Subcutaneous adipose tissue (tissue), 4 donors: ENCODE data around the gene RPL41. TPM values are rescaled to one million over a fixed set of nuclear protein-coding genes. Genes with fewer than 3 reads are reported as not detected.

Experiments
- total RNA-seq, 4 donors: library from RNA; depleted of rRNA; stranded (reverse); fragments of >200 nt; gene quantifications; one replicate each; pipeline ENCODE4 v1.1.0, GENCODE V29; 2016
- TF ChIP-seq, protein P1 (sequence below): fragments of 450-650 bp; IDR thresholded peaks from one replicate; pipeline ENCODE4 v1.5.1; 2016; ENCODE audit warnings: low read depth, mild to moderate bottlenecking, control low read depth, antibody characterized with exemption, moderate library complexity

Gene RPL41
- 1,000 to 10,000 TPM; 2,735 to 3,575 (median 3,131) TPM for total RNA-seq

DNA sequence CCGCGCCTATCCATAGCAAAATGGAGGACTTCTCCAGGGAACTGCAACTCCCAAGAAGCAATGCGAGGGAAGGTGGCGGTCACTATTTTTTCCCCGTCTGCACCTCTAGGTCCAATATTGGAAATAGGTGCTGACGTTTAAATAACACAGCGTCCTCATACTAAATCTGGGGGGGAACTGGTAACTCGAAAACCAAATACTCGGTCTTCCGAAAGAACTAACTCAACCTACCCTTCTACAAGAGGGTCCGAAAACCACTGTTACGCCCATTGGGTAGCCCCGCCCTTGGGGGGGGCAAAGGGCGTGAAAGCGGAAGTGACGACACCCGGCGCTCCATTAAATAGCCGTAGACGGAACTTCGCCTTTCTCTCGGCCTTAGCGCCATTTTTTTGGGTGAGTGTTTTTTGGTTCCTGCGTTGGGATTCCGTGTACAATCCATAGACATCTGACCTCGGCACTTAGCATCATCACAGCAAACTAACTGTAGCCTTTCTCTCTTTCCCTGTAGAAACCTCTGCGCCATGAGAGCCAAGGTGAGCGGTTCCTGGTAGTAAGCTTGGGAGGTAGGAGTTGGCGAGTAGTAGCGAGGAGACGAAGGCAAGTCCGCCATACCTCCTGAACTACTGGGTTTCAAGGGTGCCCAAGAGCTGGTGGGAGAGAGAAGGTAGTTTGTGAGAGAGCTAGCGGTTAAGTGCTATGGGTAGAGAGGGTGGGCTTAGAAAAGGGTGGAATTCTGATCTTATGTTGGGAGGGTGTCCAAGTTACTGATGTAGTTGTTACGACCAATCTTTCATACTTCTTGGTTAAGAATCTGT is at the start of gene RPL41:
Gene RPL41 (plus strand): TSS at position 367 of the 815 bp plus-strand sequence.
- TF ChIP-seq, protein P1, sequence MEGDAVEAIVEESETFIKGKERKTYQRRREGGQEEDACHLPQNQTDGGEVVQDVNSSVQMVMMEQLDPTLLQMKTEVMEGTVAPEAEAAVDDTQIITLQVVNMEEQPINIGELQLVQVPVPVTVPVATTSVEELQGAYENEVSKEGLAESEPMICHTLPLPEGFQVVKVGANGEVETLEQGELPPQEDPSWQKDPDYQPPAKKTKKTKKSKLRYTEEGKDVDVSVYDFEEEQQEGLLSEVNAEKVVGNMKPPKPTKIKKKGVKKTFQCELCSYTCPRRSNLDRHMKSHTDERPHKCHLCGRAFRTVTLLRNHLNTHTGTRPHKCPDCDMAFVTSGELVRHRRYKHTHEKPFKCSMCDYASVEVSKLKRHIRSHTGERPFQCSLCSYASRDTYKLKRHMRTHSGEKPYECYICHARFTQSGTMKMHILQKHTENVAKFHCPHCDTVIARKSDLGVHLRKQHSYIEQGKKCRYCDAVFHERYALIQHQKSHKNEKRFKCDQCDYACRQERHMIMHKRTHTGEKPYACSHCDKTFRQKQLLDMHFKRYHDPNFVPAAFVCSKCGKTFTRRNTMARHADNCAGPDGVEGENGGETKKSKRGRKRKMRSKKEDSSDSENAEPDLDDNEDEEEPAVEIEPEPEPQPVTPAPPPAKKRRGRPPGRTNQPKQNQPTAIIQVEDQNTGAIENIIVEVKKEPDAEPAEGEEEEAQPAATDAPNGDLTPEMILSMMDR = no peak

DNA sequence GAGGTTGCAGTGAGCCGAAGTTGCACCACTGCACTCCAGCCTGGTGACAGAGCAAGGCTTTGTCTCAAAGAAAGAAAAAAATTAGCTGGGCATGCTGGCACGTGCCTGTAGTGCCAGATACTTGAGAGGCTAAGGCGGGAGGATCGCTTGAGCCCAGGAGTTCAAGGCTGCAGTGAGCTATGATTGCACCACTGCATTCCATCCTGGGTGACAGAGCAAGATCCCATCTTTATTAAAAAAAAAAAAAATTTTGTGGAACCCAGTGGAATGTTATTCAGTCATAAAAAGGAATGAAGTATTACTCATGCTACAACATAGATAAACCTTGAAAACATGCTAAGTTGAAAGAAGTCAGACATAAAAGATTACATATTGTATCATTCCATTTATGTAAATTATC is 44.8 kb upstream of the RPL41 start:
- TF ChIP-seq, protein P1 = no peak

DNA sequence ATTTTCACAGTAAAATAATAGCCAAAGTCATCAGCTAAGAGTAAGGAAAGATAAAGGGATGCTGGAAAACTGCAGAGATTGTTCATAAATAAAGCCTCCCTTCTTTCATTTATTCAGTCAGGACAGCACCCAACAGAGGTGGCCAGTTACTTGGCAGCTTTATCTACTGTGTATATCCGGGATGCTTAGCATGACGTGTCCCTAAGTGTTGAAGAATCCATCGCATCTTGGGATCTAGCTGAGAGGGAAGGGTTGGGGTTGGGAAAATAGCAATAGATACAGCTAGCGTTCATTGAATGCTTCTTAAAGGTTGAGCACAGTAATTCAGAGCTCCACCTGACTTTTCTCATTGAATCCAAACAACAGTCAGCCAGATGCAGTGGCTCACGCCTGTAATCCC is 42.0 kb upstream of the RPL41 start:
- TF ChIP-seq, protein P1 = no peak

DNA sequence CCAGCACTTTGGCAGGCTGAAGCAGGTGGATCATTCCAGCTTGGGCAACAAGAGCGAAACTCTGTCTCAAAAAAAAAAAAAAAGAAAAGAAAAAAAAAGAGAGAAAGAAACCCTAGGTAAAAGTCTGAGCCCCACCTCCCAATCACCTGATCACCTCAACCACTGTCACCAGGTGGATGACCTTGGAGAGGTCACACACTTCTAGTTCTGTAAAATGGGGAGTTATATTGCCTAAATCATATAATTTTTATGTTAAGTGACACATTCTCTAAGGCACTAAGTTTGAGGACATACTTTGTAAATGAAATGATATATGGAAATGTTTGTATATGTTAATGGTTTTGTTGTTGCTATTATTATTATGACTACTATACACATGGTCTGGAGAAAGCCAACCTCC is 38.0 kb upstream of the RPL41 start:
- TF ChIP-seq, protein P1 = no peak

DNA sequence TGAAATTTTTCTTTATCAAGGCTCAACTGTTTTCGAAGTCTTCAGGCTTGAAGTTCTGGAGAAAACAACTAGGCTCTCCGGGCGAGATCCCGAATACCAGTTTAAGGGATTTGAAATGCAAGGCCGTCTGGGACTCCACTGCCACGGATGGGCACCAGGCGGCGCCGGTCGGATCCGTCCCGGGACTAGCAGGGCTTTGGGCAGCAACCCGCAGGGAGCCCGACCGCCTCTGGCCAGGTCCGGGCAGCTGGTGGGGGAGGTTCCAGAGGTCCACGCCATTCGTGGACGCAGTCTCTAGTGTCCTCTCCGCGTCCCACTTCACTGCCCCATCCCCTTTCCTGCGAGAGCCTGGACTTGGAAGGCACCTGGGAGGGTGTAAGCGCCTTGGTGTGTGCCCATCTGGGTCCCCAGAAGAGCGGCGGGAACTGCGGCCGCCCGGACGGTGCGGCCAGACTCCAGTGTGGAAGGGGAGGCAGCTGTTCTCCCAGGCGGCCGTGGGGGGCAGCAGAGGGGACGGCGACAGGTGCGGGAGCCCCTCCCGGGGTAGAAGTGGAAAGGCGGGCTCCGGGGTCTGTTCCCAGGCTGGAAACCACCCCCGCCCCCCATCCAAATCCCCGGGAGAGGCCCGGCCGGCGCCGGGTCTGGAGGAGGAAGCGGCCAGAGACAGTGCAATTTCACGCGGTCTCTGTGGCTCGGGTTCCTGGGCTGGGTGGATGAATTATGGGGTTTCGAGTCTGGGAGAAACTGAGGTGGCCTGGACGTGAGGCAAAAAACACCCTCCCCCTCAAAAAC is 37.3 kb upstream of the RPL41 start:
- TF ChIP-seq, protein P1 = no peak

DNA sequence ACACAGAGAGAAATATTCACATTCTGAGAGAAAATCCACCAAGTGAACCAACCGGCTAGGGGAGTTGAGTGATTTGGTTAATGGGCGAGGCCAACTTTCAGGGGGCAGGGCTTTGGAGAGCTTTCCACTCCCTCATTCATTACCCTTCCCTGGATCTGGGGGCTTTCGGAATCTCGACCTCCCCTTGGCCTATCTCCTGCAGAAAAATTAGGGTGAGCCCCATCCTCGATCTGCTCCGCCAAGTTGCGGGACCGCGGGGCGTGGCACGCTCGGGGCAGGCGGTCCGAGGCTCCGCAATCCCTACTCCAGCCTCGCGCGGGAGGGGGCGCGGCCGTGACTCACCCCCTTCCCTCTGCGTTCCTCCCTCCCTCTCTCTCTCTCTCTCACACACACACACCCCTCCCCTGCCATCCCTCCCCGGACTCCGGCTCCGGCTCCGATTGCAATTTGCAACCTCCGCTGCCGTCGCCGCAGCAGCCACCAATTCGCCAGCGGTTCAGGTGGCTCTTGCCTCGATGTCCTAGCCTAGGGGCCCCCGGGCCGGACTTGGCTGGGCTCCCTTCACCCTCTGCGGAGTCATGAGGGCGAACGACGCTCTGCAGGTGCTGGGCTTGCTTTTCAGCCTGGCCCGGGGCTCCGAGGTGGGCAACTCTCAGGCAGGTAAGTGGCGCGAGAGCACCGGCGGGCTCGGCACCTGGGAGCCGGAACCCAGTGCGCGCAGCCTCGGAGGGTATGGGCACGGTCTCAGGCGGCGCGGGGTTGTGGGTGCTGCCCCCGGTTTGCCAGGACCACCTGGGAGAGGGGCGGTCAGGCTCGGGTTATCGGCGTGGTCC is 36.5 kb upstream of the RPL41 start, which contains the start of gene ERBB3:
Gene ERBB3 (plus strand): TSS at position 443 of the 833 bp plus-strand sequence. CDS start 136 bp downstream, at position 579.
- TF ChIP-seq, protein P1 = no peak
